ENCODE measurements around the gene APP.

- TF ChIP-seq CREB1 (IDR thresholded peaks at IDR 0.05) (no peak), CREB1 (CRISPR knock-in tag; IDR thresholded peaks at IDR 0.05) (no peak), JUN (CRISPR knock-in tag; IDR thresholded peaks at IDR 0.05) (no peak)
- TF ChIP-seq, protein P1, sequence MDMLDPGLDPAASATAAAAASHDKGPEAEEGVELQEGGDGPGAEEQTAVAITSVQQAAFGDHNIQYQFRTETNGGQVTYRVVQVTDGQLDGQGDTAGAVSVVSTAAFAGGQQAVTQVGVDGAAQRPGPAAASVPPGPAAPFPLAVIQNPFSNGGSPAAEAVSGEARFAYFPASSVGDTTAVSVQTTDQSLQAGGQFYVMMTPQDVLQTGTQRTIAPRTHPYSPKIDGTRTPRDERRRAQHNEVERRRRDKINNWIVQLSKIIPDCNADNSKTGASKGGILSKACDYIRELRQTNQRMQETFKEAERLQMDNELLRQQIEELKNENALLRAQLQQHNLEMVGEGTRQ (IDR thresholded peaks at IDR 0.05; ENCODE audit: low read depth, low read length), result no peak
- TF ChIP-seq, protein P1 (CRISPR knock-in tag; IDR thresholded peaks at IDR 0.05; ENCODE audit: borderline replicate concordance), result no peak
Measured at GRCh38 chr21:26199456-26199855, 28.9 kb upstream of the APP start.

Data from HepG2 (cell line).